Panc1 (cell line): ENCODE data around the gene MXD3.

Experiments used
- POLR2AphosphoS5 ChIP-seq: IDR thresholded peaks from 2 replicates; pipeline ENCODE4 v1.6.1; 2012; ENCODE audit warnings: mild to moderate bottlenecking, low read depth, low read length, moderate library complexity
- TCF7L2 ChIP-seq: IDR thresholded peaks from 2 replicates; pipeline ENCODE4 v1.6.1; 2011; ENCODE audit warnings: mild to moderate bottlenecking, low read depth, low read length, inconsistent platforms
- TF ChIP-seq, protein P1 (sequence below): fragments of 450-650 bp; IDR thresholded peaks from 2 replicates; pipeline ENCODE4 v1.5.1; 2017; ENCODE audit warnings: mild to moderate bottlenecking
- TF ChIP-seq, protein P2 (sequence below), 2 experiments: IDR thresholded peaks; 2 replicates each; pipeline ENCODE4 v1.6.1; 2011 to 2012; ENCODE audit warnings: low read depth in 2 of 2, control low read depth in 1 of 2, low read length in 1 of 2, mild to moderate bottlenecking in 1 of 2, moderate library complexity in 1 of 2; ENCODE audit not compliant: insufficient read depth in 1 of 2

DNA sequence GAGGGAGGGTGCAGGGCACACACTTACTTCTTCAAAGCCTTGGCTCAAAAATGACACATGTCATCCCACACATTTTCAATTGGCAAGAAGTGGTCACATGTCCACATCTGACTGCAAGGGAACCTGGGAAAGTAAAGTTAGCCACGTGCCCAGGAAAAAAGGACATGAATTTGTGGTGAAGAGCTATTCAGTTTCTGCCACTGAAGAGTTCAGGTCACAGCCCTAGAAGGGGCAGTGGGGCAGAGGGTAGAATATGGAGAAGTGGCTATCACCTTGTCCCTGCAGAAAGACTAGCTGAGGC lies 44.1 kb upstream of the MXD3 start:
- no peak for TF ChIP-seq POLR2AphosphoS5
- TF ChIP-seq, protein P1, sequence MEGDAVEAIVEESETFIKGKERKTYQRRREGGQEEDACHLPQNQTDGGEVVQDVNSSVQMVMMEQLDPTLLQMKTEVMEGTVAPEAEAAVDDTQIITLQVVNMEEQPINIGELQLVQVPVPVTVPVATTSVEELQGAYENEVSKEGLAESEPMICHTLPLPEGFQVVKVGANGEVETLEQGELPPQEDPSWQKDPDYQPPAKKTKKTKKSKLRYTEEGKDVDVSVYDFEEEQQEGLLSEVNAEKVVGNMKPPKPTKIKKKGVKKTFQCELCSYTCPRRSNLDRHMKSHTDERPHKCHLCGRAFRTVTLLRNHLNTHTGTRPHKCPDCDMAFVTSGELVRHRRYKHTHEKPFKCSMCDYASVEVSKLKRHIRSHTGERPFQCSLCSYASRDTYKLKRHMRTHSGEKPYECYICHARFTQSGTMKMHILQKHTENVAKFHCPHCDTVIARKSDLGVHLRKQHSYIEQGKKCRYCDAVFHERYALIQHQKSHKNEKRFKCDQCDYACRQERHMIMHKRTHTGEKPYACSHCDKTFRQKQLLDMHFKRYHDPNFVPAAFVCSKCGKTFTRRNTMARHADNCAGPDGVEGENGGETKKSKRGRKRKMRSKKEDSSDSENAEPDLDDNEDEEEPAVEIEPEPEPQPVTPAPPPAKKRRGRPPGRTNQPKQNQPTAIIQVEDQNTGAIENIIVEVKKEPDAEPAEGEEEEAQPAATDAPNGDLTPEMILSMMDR = no peak
- TF ChIP-seq, protein P2, sequence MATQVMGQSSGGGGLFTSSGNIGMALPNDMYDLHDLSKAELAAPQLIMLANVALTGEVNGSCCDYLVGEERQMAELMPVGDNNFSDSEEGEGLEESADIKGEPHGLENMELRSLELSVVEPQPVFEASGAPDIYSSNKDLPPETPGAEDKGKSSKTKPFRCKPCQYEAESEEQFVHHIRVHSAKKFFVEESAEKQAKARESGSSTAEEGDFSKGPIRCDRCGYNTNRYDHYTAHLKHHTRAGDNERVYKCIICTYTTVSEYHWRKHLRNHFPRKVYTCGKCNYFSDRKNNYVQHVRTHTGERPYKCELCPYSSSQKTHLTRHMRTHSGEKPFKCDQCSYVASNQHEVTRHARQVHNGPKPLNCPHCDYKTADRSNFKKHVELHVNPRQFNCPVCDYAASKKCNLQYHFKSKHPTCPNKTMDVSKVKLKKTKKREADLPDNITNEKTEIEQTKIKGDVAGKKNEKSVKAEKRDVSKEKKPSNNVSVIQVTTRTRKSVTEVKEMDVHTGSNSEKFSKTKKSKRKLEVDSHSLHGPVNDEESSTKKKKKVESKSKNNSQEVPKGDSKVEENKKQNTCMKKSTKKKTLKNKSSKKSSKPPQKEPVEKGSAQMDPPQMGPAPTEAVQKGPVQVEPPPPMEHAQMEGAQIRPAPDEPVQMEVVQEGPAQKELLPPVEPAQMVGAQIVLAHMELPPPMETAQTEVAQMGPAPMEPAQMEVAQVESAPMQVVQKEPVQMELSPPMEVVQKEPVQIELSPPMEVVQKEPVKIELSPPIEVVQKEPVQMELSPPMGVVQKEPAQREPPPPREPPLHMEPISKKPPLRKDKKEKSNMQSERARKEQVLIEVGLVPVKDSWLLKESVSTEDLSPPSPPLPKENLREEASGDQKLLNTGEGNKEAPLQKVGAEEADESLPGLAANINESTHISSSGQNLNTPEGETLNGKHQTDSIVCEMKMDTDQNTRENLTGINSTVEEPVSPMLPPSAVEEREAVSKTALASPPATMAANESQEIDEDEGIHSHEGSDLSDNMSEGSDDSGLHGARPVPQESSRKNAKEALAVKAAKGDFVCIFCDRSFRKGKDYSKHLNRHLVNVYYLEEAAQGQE (IDR thresholded peaks at IDR 0.05; ENCODE audit: insufficient read depth in 1 of 2, low read depth in 2 of 2, low read length in 1 of 2) = no peak
- TF ChIP-seq TCF7L2 = no peak
